Lung (tissue), 12 donors: ENCODE measurements around the gene PIPOX. TPM values are rescaled to one million over a fixed set of nuclear protein-coding genes. Genes with fewer than 3 reads are reported as not detected.
A peak's percentile ranks its signal among the peaks of the same experiment; 100 is the strongest.

Experiments
- ATAC-seq: fragments of 200-7000 bp; cut with Tn5 transposase; one replicate; pipeline ENCODE4 v1.9.1; 2020; ENCODE audit warnings: moderate number of reproducible peaks; ENCODE audit not compliant: insufficient read depth, low FRiP score
- DNase-seq, 3 donors: peaks; one replicate each; pipeline ENCODE4 v3.0.0-alpha.2; 2013 to 2017
- H3K27ac ChIP-seq, 2 donors: one replicate each; pipeline ENCODE4 v1.5.1; 2013; ENCODE audit warnings: mild to moderate bottlenecking in 2 of 2, moderate library complexity in 2 of 2, control low read depth in 1 of 2, inconsistent platforms in 1 of 2, low read depth in 1 of 2, low read length in 1 of 2
- H3K27me3 ChIP-seq, 3 donors: one replicate each; pipeline ENCODE4 v1.5.1; 2013; ENCODE audit warnings: low read length in 2 of 3; ENCODE audit not compliant: control insufficient read depth in 3 of 3, insufficient read depth in 3 of 3
- H3K36me3 ChIP-seq, 4 donors: one replicate each; pipeline ENCODE4 v1.5.1; 2013; ENCODE audit warnings: low read length in 4 of 4, mild to moderate bottlenecking in 1 of 4, moderate library complexity in 1 of 4; ENCODE audit not compliant: control insufficient read depth in 4 of 4, insufficient read depth in 4 of 4
- H3K4me1 ChIP-seq, 5 donors: one replicate each; pipeline ENCODE4 v1.5.1; 2013; ENCODE audit warnings: low read length in 5 of 5, mild to moderate bottlenecking in 2 of 5, moderate library complexity in 1 of 5; ENCODE audit not compliant: control insufficient read depth in 5 of 5, insufficient read depth in 5 of 5
- H3K4me3 ChIP-seq: one replicate; pipeline ENCODE4 v1.5.1; 2013; ENCODE audit warnings: mild to moderate bottlenecking, control low read depth, moderate library complexity
- H3K9ac ChIP-seq, 2 donors: one replicate each; pipeline ENCODE4 v1.5.1; 2013; ENCODE audit warnings: low read length in 2 of 2, control low read depth in 1 of 2; ENCODE audit not compliant: insufficient read depth in 1 of 2
- H3K9me3 ChIP-seq, 4 donors: one replicate each; pipeline ENCODE4 v1.5.1; 2013; ENCODE audit warnings: low read length in 3 of 4, mild to moderate bottlenecking in 1 of 4, moderate library complexity in 1 of 4; ENCODE audit not compliant: control insufficient read depth in 4 of 4, insufficient read depth in 3 of 4
- WGBS, 2 donors: extraction: QIAGEN DNeasy Blood & Tissue Kit; methylation state at CpG; one replicate each; pipeline ENCODE4 v1.1.7; 2013; 5-methylcytosine and 5-hydroxymethylcytosine counted together
- polyA plus RNA-seq, 2 donors: library from polyadenylated mRNA; stranded (reverse); fragments of 200-250 nt; gene quantifications; one replicate each; pipeline ENCODE4 v1.2.1, GENCODE V29; 2013
- total RNA-seq, 2 donors: library from RNA; depleted of rRNA in 1 of 2; stranded (reverse); fragments of >200 nt in 1 of 2; gene quantifications; one replicate each; pipeline ENCODE4 v1.2.1, GENCODE V29; 2014 to 2021
- TF ChIP-seq, protein P1 (sequence below): IDR thresholded peaks from 2 replicates; pipeline ENCODE4 v1.5.1; 2012; ENCODE audit warnings: mild to moderate bottlenecking; ENCODE audit errors: control extremely low read depth, extremely low read depth
- donor health status: control.
- donor health status: control.
- donor health status: Bipolar disorder and iron deficiency.
- donor health status: healthy.
- donor health status: DM: yes; HTN: yes; CAD: no.

Gene PIPOX
- total and polyA plus RNA-seq, 4 donors = 0.27 to 1.9 (median 0.91) TPM

DNA sequence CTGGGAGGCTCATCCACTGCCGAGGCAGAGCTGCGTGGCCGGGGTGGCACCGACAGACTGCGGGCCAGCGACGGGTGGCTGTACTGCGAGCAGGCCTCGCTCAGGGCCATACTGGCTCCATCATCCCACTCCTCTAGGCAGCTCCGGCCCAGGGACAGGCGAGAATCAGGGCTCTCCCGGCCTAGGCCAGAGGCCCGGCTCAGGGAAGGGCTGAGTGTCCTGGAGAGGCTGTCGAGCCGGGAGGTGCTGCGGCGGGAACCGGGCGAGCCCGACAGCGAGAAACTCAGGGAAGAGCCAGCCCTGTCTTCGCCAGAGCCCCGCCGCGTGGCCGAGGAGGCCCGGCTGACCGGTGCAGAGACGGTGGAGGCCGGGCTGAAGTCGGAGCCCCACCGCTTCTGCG is 37.4 kb downstream of the PIPOX start:
- H3K36me3 ChIP-seq = peaks cover 12 to 46% (median 18%) of the 10 kb centered on the region in 4 donors
- H3K9ac ChIP-seq = no peak overlapping the region
- DNase-seq (no peak), ATAC-seq (no peak)
- H3K4me1 ChIP-seq = peaks cover 0 to 7% (median 3%) of the 10 kb centered on the region in 5 donors
- H3K27me3 ChIP-seq = no peaks in the 10 kb centered on the region
- TF ChIP-seq, protein P1, sequence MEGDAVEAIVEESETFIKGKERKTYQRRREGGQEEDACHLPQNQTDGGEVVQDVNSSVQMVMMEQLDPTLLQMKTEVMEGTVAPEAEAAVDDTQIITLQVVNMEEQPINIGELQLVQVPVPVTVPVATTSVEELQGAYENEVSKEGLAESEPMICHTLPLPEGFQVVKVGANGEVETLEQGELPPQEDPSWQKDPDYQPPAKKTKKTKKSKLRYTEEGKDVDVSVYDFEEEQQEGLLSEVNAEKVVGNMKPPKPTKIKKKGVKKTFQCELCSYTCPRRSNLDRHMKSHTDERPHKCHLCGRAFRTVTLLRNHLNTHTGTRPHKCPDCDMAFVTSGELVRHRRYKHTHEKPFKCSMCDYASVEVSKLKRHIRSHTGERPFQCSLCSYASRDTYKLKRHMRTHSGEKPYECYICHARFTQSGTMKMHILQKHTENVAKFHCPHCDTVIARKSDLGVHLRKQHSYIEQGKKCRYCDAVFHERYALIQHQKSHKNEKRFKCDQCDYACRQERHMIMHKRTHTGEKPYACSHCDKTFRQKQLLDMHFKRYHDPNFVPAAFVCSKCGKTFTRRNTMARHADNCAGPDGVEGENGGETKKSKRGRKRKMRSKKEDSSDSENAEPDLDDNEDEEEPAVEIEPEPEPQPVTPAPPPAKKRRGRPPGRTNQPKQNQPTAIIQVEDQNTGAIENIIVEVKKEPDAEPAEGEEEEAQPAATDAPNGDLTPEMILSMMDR = no peak
- H3K27ac ChIP-seq = no peak overlapping the region
- no peaks in the 10 kb centered on the region for H3K9me3 ChIP-seq
- H3K4me3 ChIP-seq = no peak overlapping the region
- WGBS, 2 donors = 96% methylated on average over 15 to 33 of the region's 33 CpGs

DNA sequence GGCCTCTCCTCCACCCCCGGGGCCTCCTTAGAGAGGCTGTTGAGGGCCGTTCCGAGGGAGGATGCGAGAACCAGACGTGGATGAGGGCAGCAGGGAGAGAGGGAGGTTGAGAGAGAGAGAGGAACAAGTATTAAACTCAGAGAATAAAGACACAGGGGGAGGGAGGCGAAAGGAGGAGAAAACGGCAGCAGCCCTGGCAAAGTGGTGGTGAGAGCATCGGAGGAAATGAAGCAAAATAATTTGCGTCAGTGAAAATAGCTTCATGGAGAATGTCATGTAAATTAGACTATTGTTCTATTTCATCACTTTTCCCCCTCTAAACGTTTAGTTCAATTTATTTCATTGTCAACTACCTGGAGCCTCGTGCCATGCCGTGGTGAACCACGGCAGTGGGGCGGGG is 38.0 kb downstream of the PIPOX start:
- Histone ChIP-seq H3K27ac (no peak overlapping the region), H3K36me3 (peaks cover 12 to 50% (median 19%) of the 10 kb centered on the region in 4 donors), H3K9me3 (no peaks in the 10 kb centered on the region), H3K4me3 (no peak overlapping the region), H3K9ac (no peak overlapping the region), H3K4me1 (peaks cover 0 to 7% (median 3%) of the 10 kb centered on the region in 5 donors), H3K27me3 (no peaks in the 10 kb centered on the region)
- 89% methylated on average over 14 of the region's 14 CpGs for WGBS, 2 donors
- ATAC-seq (no peak), DNase-seq (no peak)
- TF ChIP-seq, protein P1 = no peak

DNA sequence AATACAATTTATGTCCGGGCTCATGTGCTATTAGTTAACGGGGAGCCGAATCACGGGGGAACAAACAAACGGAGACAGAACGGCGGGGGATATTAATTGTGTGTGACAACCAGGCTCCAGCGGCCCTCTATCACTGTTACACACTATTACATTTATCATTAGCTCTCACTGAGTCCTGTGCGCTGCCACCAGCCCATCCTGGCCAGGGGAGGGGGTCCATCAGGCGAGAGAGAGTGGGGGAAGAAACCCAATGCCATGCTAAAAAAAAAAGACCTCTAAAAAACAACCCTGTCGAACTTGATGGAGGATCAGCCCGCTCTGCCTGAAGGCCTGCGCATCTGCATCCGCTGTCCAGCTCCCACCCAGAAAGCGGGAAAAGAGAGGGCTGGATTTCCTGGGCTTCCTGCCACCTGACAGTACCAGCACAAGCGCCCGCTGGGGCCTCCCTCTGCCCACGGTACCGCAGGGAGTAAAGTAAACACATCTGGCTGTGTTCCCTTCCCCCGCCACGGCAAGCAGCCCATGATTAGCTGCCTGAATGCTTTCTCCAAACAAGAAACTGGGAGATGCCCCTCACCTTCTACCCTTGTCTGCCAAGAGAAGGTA is 41.7 kb downstream of the PIPOX start:
- Histone ChIP-seq H3K9ac (no peak overlapping the region), H3K4me1 (peaks cover 0 to 7% (median 0%) of the 10 kb centered on the region in 5 donors), H3K27me3 (no peaks in the 10 kb centered on the region), H3K9me3 (no peaks in the 10 kb centered on the region), H3K27ac (no peak overlapping the region), H3K4me3 (no peak overlapping the region), H3K36me3 (peaks cover 13 to 61% (median 20%) of the 10 kb centered on the region in 4 donors)
- ATAC-seq = no peak
- DNase-seq = peak; percentile 30 to 62 (median 39)
- 84% methylated on average over 21 of the region's 21 CpGs for WGBS, 2 donors
- TF ChIP-seq, protein P1 = no peak

DNA sequence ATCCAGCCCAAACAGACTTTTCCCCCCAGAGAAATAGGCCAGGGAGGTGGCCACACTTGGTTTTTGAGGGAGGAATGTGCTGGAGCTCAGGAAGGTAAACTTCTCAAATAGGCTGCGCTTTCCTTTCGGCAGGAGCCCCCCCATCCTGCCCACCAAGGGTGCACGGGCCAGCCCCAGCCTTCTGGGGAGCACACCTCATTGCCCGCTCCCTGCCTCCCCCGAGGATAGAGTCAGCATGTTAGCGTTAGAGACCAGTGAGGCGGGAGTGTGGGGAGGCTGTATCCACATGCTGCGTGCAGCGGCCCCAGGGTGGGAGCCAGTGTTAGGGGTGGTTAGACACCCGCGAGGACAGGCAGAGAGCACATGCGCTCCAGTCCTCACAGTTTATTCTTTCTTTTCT is 42.3 kb downstream of the PIPOX start:
- peaks cover 13 to 61% (median 22%) of the 10 kb centered on the region in 4 donors for H3K36me3 ChIP-seq

More for the DNA sequence above, 42.3 kb downstream of the PIPOX start:
- ATAC-seq (no peak), DNase-seq (no peak)
- H3K4me3 ChIP-seq = no peak overlapping the region
- no peaks in the 10 kb centered on the region for H3K27me3 ChIP-seq
- TF ChIP-seq, protein P1 = no peak
- 91 to 93% methylated on average over 12 of the region's 12 CpGs for WGBS, 2 donors
- H3K27ac ChIP-seq = no peak overlapping the region
- H3K9me3 ChIP-seq = no peaks in the 10 kb centered on the region
- no peak overlapping the region for H3K9ac ChIP-seq
- peaks cover 0 to 7% (median 0%) of the 10 kb centered on the region in 5 donors for H3K4me1 ChIP-seq
